ENCODE measurements around the gene BIRC3. TPM values are rescaled to one million over a fixed set of nuclear protein-coding genes. Genes with fewer than 3 reads are reported as not detected.

Gene BIRC3
- total RNA-seq, 1 experiment from 2014 or later = 4.8 TPM

DNA sequence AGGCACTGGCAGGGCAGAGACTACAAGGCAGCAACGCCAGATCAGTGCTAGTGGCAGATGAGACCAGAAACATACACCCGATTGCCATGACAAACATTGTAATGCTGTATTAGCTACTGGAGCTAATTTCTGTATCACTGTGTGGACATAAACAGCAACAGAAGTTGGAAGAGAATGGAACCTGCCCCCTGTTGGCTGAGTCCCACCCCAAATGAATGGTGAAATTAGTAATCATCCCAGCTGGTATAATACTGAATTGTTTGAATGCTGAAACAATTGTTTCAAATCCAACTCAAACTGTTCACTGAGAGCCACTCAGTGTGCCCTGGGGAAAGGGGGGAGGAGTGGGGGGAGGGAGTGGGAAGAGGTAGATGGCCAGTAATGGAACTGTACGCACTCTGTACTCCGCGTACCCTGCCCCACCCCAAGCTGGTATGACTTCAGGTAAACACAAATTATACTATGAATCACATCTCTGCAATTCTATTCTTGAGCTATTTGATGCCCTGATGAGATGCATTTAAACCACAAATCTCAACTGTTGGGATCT lies 11.2 kb upstream of the BIRC3 start:
- peak overlapping the region; percentile 79 for H2AFZ ChIP-seq
- peak overlapping the region; percentile 85 for H3K27ac ChIP-seq
- no peaks in the 10 kb centered on the region for H3K79me2 ChIP-seq (ENCODE audit: low read depth)
- POLR2A ChIA-PET (ENCODE audit: unreplicated experiment) = interaction anchor here (0.6 to 0.7 kb wide), 3 partner anchors 11 to 340 kb away, joined by 3 read pairs; no protein-coding TSS in a partner anchor
- no peaks in the 10 kb centered on the region; the same call in 1 of the 2 replicates for H3K9me2 ChIP-seq (ENCODE audit: insufficient read depth)
- no peaks in the 10 kb centered on the region for H4K20me1 ChIP-seq (ENCODE audit: insufficient read depth)
- intact Hi-C loops (cut with micrococcal nuclease; ENCODE audit: unreplicated experiment) = loop anchor here (5.0 kb wide), 2 partner anchors 41 to 146 kb away; partner anchors contain the start of genes BIRC2 and TMEM123
- no peak for TF ChIP-seq EZH2 (IDR thresholded peaks at IDR 0.05; ENCODE audit: low read depth)
- TF ChIP-seq, protein P1, sequence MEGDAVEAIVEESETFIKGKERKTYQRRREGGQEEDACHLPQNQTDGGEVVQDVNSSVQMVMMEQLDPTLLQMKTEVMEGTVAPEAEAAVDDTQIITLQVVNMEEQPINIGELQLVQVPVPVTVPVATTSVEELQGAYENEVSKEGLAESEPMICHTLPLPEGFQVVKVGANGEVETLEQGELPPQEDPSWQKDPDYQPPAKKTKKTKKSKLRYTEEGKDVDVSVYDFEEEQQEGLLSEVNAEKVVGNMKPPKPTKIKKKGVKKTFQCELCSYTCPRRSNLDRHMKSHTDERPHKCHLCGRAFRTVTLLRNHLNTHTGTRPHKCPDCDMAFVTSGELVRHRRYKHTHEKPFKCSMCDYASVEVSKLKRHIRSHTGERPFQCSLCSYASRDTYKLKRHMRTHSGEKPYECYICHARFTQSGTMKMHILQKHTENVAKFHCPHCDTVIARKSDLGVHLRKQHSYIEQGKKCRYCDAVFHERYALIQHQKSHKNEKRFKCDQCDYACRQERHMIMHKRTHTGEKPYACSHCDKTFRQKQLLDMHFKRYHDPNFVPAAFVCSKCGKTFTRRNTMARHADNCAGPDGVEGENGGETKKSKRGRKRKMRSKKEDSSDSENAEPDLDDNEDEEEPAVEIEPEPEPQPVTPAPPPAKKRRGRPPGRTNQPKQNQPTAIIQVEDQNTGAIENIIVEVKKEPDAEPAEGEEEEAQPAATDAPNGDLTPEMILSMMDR (conservative IDR thresholded peaks at IDR 0.05) = peak; percentile 66
- peak overlapping the region; percentile 80 for H3K4me2 ChIP-seq
- H3K9me3 ChIP-seq (ENCODE audit: insufficient read depth, low read depth) = peaks cover 20% of the 10 kb centered on the region; the same call in 1 of the 2 replicates
- no peaks in the 10 kb centered on the region for H3K36me3 ChIP-seq (ENCODE audit: low read depth)
- peak overlapping the region; percentile 33; the same call in 1 of the 2 replicates for H3K4me3 ChIP-seq
- CTCF ChIA-PET = interaction anchor here (0.6 to 1.8 kb wide), 6 partner anchors 9 to 307 kb away, joined by 3 to 11 read pairs (median 5); no protein-coding TSS in a partner anchor
- no peaks in the 10 kb centered on the region for H3K27me3 ChIP-seq (ENCODE audit: insufficient read depth, low read depth)
- H3K4me1 ChIP-seq (replicated peaks; ENCODE audit: insufficient read depth) = peaks cover 37% of the 10 kb centered on the region
- DNase-seq = peak; percentile 83 to 98
- H3F3A ChIP-seq (ENCODE audit: insufficient read depth, low read depth) = peaks cover 32% of the 10 kb centered on the region
- no TSS peak for BruUV-seq (replicated peaks)

GRCh38 chr11:102306817-102307726 lies 10.2 kb upstream of the BIRC3 start:
- Histone ChIP-seq H3K4me3 (peak overlapping the region; percentile 33; the same call in 1 of the 2 replicates), H3K36me3 (ENCODE audit: low read depth) (no peaks in the 10 kb centered on the region)
- no TSS peak for BruUV-seq (replicated peaks)

More at GRCh38 chr11:102306817-102307726, 10.2 kb upstream of the BIRC3 start:
- no peaks in the 10 kb centered on the region for H4K20me1 ChIP-seq (ENCODE audit: insufficient read depth)
- peak overlapping the region; percentile 80 for H3K4me2 ChIP-seq
- TF ChIP-seq, protein P1 (conservative IDR thresholded peaks at IDR 0.05) = no peak
- no peak for TF ChIP-seq EZH2 (IDR thresholded peaks at IDR 0.05; ENCODE audit: low read depth)
- H3F3A ChIP-seq (ENCODE audit: insufficient read depth, low read depth) = peaks cover 32% of the 10 kb centered on the region
- H3K27me3 ChIP-seq (ENCODE audit: insufficient read depth, low read depth) = no peaks in the 10 kb centered on the region
- POLR2A ChIA-PET (ENCODE audit: unreplicated experiment) = interaction anchor here (0.5 to 0.7 kb wide), 2 partner anchors 50 to 341 kb away, joined by 3 read pairs; no protein-coding TSS in a partner anchor
- CTCF ChIA-PET = interaction anchor here (0.6 to 1.8 kb wide), 4 partner anchors 13 to 306 kb away, joined by 3 to 11 read pairs (median 6); no protein-coding TSS in a partner anchor
- peak in 1 of 2 experiments; percentile 72 for DNase-seq
- intact Hi-C loops (cut with micrococcal nuclease; ENCODE audit: unreplicated experiment) = loop anchor here (5.0 kb wide), 2 partner anchors 40 to 145 kb away; partner anchors contain the start of genes BIRC2 and TMEM123
- H3K9me3 ChIP-seq (ENCODE audit: insufficient read depth, low read depth) = peaks cover 13% of the 10 kb centered on the region; the same call in 1 of the 2 replicates
- peak overlapping the region; percentile 85 for H3K27ac ChIP-seq
- H3K9me2 ChIP-seq (ENCODE audit: insufficient read depth) = no peaks in the 10 kb centered on the region; the same call in 1 of the 2 replicates
- H2AFZ ChIP-seq = peak overlapping the region; percentile 13; the same call in 1 of the 2 replicates
- no peaks in the 10 kb centered on the region for H3K79me2 ChIP-seq (ENCODE audit: low read depth)
- peaks cover 37% of the 10 kb centered on the region for H3K4me1 ChIP-seq (replicated peaks; ENCODE audit: insufficient read depth)
